Rectal smooth muscle tissue (tissue), 1 donor: ENCODE measurements around the gene HDAC9.

ENCODE experiments used
- H3K27ac ChIP-seq: one replicate; pipeline ENCODE4 v1.7.0; 2013; ENCODE audit warnings: low read depth, low read length, inconsistent platforms
- H3K27me3 ChIP-seq: one replicate; pipeline ENCODE4 v1.7.0; 2013; ENCODE audit warnings: low read length; ENCODE audit not compliant: control insufficient read depth, insufficient read depth
- H3K36me3 ChIP-seq: one replicate; pipeline ENCODE4 v1.7.0; 2013; ENCODE audit warnings: low read length; ENCODE audit not compliant: control insufficient read depth, insufficient read depth
- H3K4me1 ChIP-seq: one replicate; pipeline ENCODE4 v1.7.0; 2013; ENCODE audit warnings: low read length; ENCODE audit not compliant: control insufficient read depth, insufficient read depth
- H3K4me3 ChIP-seq: one replicate; pipeline ENCODE4 v1.7.0; 2013; ENCODE audit warnings: low read length
- H3K9ac ChIP-seq: one replicate; pipeline ENCODE4 v1.7.0; 2013; ENCODE audit warnings: low read length

HDAC9 gene

DNA sequence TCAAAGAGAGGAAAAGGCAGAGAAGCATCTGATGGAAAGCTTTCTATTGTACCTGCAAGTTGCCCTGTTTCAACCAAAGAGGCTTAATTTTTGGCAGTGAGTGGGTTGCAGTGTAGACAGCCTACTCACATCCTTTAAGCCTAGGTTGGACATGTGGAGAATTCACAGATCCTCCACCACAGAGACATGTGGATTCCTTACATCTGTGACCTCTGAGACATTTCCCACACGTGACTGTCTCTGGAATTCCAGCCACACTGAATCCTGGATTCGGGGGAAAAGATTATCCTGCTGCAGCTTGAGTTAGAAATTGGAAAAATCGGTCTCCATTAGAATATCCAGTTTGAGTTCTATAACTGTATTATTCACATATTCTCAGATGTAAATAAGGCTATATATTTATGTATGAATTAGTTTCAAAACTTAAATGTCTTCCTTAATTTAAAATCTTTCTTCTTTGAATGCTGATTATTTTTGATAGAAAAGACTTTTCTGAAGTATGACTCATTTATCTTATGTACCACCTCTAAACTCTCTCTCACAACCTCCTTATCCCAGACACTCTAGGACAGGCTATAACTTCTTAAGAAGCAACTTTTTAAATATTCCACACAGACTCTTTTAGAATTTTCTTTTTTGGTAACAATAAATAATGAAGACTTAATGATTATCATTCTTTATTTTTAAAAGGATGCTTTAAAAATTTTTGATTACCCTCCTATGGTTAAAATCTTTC, 498.6 kb downstream of the HDAC9 start:
- Histone ChIP-seq H3K36me3 (no peaks in the 10 kb centered on the region), H3K9ac (no peak overlapping the region), H3K27ac (no peak overlapping the region), H3K4me1 (no peaks in the 10 kb centered on the region), H3K4me3 (no peak overlapping the region), H3K27me3 (no peaks in the 10 kb centered on the region)

DNA sequence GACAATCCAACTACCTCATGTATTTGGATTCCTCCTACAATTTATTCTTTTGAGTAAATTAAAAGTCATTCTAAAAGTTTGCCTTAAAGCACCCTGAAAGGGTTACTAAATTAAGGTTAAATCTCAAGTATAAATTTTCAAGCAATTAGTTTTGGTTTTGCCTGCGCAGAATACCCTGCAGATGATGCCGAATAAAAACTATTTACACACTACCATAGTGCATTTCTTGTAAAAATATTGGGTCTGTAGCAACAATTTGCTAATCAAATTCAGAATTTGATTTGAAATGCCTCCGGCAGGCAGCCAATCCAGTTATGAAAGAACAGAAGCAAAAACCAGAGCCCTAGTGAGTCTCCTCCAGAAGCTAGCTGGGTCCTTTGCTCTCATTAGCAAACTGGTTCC, 499.7 kb downstream of the HDAC9 start:
- no peak overlapping the region for H3K9ac ChIP-seq
- H3K4me3 ChIP-seq = no peak overlapping the region
- no peaks in the 10 kb centered on the region for H3K36me3 ChIP-seq
- no peaks in the 10 kb centered on the region for H3K4me1 ChIP-seq
- no peaks in the 10 kb centered on the region for H3K27me3 ChIP-seq
- H3K27ac ChIP-seq = no peak overlapping the region

DNA sequence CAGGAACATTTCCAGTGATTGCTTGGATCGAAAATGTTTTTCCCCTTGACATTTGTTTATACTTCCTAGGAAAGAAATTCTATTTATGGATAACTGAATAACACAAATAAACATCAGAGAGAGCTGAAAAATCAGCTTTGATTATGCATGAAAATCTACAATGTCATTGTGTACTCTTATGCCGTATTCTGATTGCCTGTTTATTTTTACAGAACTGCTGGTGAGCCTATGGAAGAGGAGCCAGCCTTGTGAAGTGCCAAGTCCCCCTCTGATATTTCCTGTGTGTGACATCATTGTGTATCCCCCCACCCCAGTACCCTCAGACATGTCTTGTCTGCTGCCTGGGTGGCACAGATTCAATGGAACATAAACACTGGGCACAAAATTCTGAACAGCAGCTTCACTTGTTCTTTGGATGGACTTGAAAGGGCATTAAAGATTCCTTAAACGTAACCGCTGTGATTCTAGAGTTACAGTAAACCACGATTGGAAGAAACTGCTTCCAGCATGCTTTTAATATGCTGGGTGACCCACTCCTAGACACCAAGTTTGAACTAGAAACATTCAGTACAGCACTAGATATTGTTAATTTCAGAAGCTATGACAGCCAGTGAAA, 500.4 kb downstream of the HDAC9 start:
- H3K27ac ChIP-seq = no peak overlapping the region
- no peak overlapping the region for H3K4me3 ChIP-seq
- H3K9ac ChIP-seq = no peak overlapping the region

DNA sequence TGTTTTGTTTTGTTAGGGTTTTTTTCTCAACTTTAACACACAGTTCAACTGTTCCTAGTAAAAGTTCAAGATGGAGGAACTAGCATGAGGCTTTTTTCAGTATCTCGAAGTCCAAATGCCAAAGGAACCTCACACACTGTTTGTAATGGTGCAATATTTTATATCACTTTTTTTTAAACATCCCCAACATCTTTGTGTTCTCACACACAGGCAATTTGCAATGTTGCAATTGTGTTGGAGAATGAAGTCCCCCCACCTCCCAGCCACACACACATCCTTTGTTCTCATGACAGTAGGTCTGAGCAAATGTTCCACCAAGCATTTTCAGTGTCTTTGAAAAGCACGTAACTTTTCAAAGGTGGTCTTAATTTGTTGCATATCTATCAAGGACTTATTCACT, 501.0 kb downstream of the HDAC9 start:
- H3K4me3 ChIP-seq = no peak overlapping the region
- no peaks in the 10 kb centered on the region for H3K4me1 ChIP-seq

More for the DNA sequence above, 500.4 kb downstream of the HDAC9 start:
- Histone ChIP-seq H3K27me3 (no peaks in the 10 kb centered on the region), H3K4me1 (no peaks in the 10 kb centered on the region), H3K36me3 (no peaks in the 10 kb centered on the region)

DNA sequence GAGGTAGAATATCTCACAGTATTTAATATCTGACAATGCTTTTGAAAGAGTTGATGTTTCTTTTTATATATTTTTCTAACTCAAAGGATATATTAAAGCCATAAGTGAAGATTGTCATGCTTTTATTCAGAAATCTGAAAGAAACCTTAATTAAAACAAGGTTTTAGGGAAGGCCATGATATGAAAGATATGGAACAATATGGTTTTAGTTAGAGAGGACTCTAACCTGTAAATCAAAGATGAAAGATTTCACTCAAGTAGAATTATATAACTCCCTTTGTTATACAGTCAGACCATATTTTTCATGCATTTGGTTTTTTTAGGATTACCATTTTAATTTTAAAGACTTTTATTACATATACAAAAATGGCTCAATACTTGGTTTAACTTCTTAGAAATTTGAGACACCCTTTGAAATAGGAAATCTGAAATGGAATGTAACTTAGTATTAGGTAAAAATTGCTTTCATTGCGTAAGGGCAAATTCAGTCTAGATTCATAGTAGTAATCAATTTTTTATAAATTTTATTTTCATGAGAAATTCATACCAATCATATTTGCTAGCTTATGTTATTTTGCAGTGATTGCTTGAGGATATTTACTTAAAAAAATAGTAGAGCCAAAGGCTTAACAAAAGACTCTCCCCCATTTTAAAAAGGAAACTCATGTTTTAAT, 502.1 kb downstream of the HDAC9 start:
- H3K4me1 ChIP-seq = no peaks in the 10 kb centered on the region
- no peak overlapping the region for H3K27ac ChIP-seq
- H3K4me3 ChIP-seq = no peak overlapping the region
- H3K9ac ChIP-seq = no peak overlapping the region
- no peaks in the 10 kb centered on the region for H3K36me3 ChIP-seq
- no peaks in the 10 kb centered on the region for H3K27me3 ChIP-seq

More for the DNA sequence above, 501.0 kb downstream of the HDAC9 start:
- no peaks in the 10 kb centered on the region for H3K36me3 ChIP-seq
- no peak overlapping the region for H3K9ac ChIP-seq
- no peak overlapping the region for H3K27ac ChIP-seq
- no peaks in the 10 kb centered on the region for H3K27me3 ChIP-seq

DNA sequence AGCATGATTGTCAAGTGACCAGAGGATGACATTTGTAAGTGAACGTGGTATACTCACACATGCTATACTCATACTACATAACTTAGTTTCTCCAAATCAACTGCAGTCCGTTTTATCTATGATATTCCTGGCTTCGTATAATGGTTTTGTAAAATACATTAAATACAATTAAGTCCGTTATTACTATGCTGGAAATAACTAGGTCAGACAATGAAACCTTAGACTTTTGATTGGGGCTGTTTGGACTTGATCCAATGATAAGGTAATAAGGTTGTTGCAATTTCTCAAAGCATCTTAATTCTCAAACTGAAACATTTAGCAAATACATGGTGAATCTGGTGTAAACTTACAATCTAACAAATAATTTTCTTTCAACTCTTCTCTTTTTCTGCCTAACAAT, 504.9 kb downstream of the HDAC9 start:
- Histone ChIP-seq H3K27ac (no peak overlapping the region), H3K36me3 (no peaks in the 10 kb centered on the region), H3K9ac (no peak overlapping the region), H3K4me3 (no peak overlapping the region), H3K4me1 (no peaks in the 10 kb centered on the region), H3K27me3 (no peaks in the 10 kb centered on the region)

DNA sequence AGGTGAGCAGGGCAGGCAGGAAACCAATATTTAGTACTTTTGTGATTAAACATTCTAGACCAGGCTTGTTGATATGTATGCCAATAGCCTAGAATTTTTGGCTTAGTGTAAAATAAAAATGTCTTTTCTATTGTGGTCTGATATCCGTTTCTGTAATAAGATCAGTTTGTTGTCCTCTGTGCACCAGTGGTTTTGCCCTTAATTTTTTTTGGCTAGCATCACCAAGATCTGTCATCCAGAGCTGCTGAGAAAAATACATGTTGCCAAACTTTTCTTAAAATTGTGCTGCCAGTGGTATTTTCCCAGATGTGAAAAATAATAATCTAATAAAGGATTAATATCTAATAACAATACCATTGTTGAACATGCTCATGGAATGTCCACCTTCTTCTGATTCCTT, 506.3 kb downstream of the HDAC9 start:
- Histone ChIP-seq H3K36me3 (no peaks in the 10 kb centered on the region), H3K27ac (no peak overlapping the region)

DNA sequence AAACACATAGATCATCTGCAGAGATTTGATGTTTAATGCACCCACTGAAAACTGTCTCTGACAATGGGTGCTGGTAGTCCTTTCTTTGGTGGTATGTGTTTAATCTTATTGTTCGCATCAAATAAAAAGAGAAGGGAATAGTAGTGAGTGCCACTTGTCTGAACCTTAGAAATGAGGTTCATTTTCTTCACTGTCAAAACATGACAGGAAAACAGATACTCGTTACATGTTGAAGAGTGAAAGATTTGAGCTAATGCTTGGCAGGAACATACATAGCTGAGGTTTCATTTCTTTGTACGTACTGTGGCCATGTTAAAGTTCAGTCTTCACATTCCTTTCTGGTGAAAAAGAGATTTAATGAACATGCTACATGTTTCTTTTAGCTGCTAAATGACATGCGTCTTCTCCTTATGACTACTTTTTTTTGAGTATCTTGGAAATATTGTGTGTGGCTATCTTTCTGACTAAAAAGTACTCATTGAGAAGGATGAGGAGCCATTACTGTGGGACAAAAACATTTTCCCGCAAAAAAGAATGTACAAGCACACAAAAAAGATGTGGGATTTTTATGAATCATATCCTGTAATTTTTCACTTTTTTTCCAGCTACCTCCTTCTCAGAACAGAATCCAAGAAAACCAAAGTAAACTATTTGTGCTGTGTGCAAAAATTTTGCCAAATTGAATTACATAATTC, 513.8 kb downstream of the HDAC9 start:
- Histone ChIP-seq H3K36me3 (no peaks in the 10 kb centered on the region), H3K4me1 (no peaks in the 10 kb centered on the region), H3K9ac (no peak overlapping the region), H3K27ac (no peak overlapping the region), H3K4me3 (no peak overlapping the region), H3K27me3 (no peaks in the 10 kb centered on the region)

More for the DNA sequence above, 506.3 kb downstream of the HDAC9 start:
- Histone ChIP-seq H3K9ac (no peak overlapping the region), H3K27me3 (no peaks in the 10 kb centered on the region), H3K4me3 (no peak overlapping the region), H3K4me1 (no peaks in the 10 kb centered on the region)

DNA sequence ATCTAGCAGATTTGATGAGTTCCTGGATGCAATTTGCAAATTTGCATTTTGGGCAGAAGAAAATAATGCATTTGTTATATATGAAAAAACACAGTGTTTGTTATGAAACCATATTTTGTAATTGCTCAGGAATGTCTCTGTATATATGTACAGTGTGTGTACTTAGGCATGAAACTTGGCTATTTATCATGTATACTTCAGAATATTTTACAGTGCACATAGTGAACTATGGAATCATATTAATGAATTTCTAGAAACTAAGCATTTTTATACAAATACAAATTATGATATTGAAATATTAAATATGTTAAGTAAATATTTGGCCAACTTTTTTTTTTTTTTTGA, 514.4 kb downstream of the HDAC9 start:
- no peak overlapping the region for H3K4me3 ChIP-seq
- no peak overlapping the region for H3K27ac ChIP-seq
- H3K27me3 ChIP-seq = no peaks in the 10 kb centered on the region
- no peak overlapping the region for H3K9ac ChIP-seq
- H3K36me3 ChIP-seq = no peaks in the 10 kb centered on the region
- no peaks in the 10 kb centered on the region for H3K4me1 ChIP-seq

DNA sequence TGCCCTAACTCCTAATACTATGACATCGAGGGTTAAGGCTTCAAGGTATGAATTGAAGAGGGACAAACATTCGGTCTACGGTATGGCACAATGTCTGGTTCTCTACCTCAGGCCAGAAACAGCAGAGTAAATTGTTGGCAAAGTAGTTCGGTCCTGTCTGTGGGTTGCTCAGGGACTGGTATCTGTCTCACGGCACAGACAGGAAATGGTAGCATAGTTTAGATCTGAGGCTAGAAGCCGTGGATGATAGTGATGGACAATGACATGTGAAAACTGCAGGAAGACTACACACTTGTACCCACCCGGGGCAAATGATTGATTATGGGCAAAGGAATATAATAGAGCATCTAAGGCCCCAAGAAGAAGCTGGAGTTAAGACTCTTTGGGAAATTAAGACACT, 515.7 kb downstream of the HDAC9 start:
- no peaks in the 10 kb centered on the region for H3K36me3 ChIP-seq
- no peak overlapping the region for H3K27ac ChIP-seq

DNA sequence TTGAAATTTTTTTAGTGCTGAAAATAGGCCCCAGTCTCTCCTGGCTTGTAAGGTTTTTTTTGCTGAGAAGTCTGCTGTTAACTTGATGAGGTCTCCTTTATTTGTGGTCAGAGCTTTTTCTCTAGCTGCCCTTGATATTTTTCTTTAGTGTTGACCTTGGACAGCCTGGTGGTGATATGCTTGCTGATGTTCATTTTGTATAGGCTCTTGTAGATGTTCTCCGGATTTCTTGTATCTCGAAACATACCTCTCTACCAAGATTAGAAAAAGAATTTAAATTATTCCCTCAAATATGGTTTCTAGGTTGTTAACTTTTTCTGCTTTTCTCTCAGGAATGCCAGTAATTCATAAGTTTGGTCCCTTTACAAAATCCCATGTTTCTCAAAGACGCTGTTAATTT, 519.5 kb downstream of the HDAC9 start:
- H3K4me3 ChIP-seq = no peak overlapping the region

More for the DNA sequence above, 515.7 kb downstream of the HDAC9 start:
- Histone ChIP-seq H3K9ac (no peak overlapping the region), H3K27me3 (no peaks in the 10 kb centered on the region), H3K4me3 (no peak overlapping the region), H3K4me1 (no peaks in the 10 kb centered on the region)

DNA sequence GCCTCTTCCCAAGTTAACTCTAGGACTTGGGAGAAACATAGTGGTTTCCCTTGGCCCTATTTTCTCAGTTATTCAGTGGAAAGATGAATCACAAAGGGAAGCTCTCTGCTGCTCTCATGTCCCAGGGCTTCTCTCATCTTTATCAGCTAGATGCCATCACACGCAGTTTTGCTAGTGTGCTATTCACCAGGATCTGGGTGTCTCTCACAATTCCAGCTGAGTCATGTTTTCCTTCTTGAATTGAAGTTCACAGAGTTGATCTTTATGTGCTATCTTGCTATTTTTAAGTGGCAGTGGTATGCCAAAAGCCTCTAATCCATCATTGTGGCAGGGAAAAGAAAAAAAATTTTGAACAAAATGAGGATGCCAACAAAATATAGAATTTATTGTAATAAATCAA, 520.6 kb downstream of the HDAC9 start:
- Histone ChIP-seq H3K27me3 (no peaks in the 10 kb centered on the region), H3K4me1 (no peaks in the 10 kb centered on the region), H3K36me3 (no peaks in the 10 kb centered on the region)

More for the DNA sequence above, 519.5 kb downstream of the HDAC9 start:
- Histone ChIP-seq H3K9ac (no peak overlapping the region), H3K4me1 (no peaks in the 10 kb centered on the region), H3K36me3 (no peaks in the 10 kb centered on the region), H3K27ac (no peak overlapping the region), H3K27me3 (no peaks in the 10 kb centered on the region)

More for the DNA sequence above, 520.6 kb downstream of the HDAC9 start:
- no peak overlapping the region for H3K4me3 ChIP-seq
- H3K27ac ChIP-seq = no peak overlapping the region
- H3K9ac ChIP-seq = no peak overlapping the region
